GM23338 (cell line): Measurements from ENCODE around the gene WWOX.

ENCODE experiments used
- CREB1 ChIP-seq: fragments of 250-450 bp; sonication (Bioruptor Pico); IDR thresholded peaks from 2 replicates; pipeline ENCODE4 v1.5.0; 2020; ENCODE audit warnings: low read depth, mild to moderate bottlenecking, moderate library complexity
- CTCF ChIP-seq, 2 experiments: fragments of 200-600 bp in 1 of 2; sonication (generic) in 1 of 2; conservative IDR thresholded peaks; 2 replicates each; pipeline versions ENCODE4 v1.5.1 to v1.6.1; 2016 to 2017; ENCODE audit warnings: antibody characterized with exemption in 2 of 2, low read depth in 2 of 2, mild to moderate bottlenecking in 2 of 2, moderate library complexity in 1 of 2
- ETS1 ChIP-seq: IDR thresholded peaks from 2 replicates; pipeline ENCODE4 v1.6.1; 2016; ENCODE audit warnings: antibody characterized with exemption
- EZH2 ChIP-seq: fragments of 200-600 bp; sonication (generic); IDR thresholded peaks from one replicate; pipeline ENCODE4 v1.8.0; 2017; ENCODE audit warnings: antibody characterized with exemption, mild to moderate bottlenecking, low read depth; ENCODE audit not compliant: unreplicated experiment
- EZH2phosphoT487 ChIP-seq: fragments of 200-600 bp; sonication (generic); IDR thresholded peaks from one replicate; pipeline ENCODE4 v1.8.1; 2018; ENCODE audit warnings: antibody characterized with exemption; ENCODE audit not compliant: unreplicated experiment
- JUNB ChIP-seq: IDR thresholded peaks from one replicate; pipeline ENCODE4 v1.6.1; 2016; ENCODE audit warnings: antibody characterized with exemption; ENCODE audit not compliant: unreplicated experiment
- NANOG ChIP-seq: IDR thresholded peaks from 2 replicates; pipeline ENCODE4 v1.6.1; 2016; ENCODE audit warnings: antibody characterized with exemption, borderline replicate concordance
- POLR2AphosphoS5 ChIP-seq: IDR thresholded peaks from 2 replicates; pipeline ENCODE4 v1.6.1; 2016; ENCODE audit warnings: antibody characterized with exemption, low read depth
- REST ChIP-seq: IDR thresholded peaks from one replicate; pipeline ENCODE4 v1.6.1; 2018; ENCODE audit warnings: antibody characterized with exemption; ENCODE audit not compliant: unreplicated experiment
- STAT1 ChIP-seq: IDR thresholded peaks from one replicate; pipeline ENCODE4 v1.6.1; 2016; ENCODE audit warnings: antibody characterized with exemption; ENCODE audit not compliant: unreplicated experiment
- ZNF114 ChIP-seq: fragments of 250-450 bp; sonication (Bioruptor Pico); IDR thresholded peaks from 2 replicates; pipeline ENCODE4 v1.5.0; 2020; ENCODE audit warnings: mild to moderate bottlenecking, moderate library complexity
- ZNF462 ChIP-seq: fragments of 250-450 bp; sonication (Bioruptor Pico); IDR thresholded peaks from 2 replicates; pipeline ENCODE4 v1.5.0; 2020; ENCODE audit warnings: mild to moderate bottlenecking, moderate library complexity

- no peak for TF ChIP-seq CTCF (conservative IDR thresholded peaks at IDR 0.05; ENCODE audit: low read depth in 2 of 2)
- TF ChIP-seq REST = no peak
- no peak for TF ChIP-seq CREB1
- TF ChIP-seq ZNF114 (CRISPR knock-in tag) = no peak
- no peak for TF ChIP-seq POLR2AphosphoS5
- no peak for TF ChIP-seq EZH2
- no peak for TF ChIP-seq EZH2phosphoT487
- TF ChIP-seq NANOG = no peak
- TF ChIP-seq ZNF462 (CRISPR knock-in tag) = no peak
- no peak for TF ChIP-seq JUNB
- no peak for TF ChIP-seq ETS1
- TF ChIP-seq STAT1 = no peak
These were observed 783.3 kb downstream of the WWOX start for GRCh38 chr16:78882751-78883150.
